ENCODE results near the gene ATF3. TPM values are rescaled to one million over a fixed set of nuclear protein-coding genes. Genes with fewer than 3 reads are reported as not detected.

The ATF3 gene
- total RNA-seq, 2 experiments from 2014 or later = 10.4 to 12.7 TPM

DNA sequence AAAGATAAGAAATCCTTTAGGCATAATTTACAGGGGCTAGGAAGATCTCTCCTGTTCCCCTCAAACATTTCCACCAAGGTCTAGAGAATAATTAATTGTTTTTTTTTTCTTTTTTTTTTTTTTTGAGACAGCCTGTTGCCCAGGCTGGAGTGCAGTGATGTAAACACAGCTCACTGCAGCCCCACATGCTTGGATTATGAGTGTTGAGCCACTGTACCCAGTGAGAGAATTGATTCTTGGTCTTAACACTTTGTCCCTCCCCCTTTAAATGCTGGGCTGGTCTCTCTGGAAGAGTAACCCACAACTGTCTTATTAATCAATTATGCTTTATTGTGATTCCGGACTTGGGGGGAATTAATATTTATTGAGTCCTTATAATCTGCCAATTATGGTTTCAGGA lies 33.4 kb downstream of the ATF3 start:
- POLR2A ChIA-PET = no interaction called here
- TF ChIP-seq, protein P1, sequence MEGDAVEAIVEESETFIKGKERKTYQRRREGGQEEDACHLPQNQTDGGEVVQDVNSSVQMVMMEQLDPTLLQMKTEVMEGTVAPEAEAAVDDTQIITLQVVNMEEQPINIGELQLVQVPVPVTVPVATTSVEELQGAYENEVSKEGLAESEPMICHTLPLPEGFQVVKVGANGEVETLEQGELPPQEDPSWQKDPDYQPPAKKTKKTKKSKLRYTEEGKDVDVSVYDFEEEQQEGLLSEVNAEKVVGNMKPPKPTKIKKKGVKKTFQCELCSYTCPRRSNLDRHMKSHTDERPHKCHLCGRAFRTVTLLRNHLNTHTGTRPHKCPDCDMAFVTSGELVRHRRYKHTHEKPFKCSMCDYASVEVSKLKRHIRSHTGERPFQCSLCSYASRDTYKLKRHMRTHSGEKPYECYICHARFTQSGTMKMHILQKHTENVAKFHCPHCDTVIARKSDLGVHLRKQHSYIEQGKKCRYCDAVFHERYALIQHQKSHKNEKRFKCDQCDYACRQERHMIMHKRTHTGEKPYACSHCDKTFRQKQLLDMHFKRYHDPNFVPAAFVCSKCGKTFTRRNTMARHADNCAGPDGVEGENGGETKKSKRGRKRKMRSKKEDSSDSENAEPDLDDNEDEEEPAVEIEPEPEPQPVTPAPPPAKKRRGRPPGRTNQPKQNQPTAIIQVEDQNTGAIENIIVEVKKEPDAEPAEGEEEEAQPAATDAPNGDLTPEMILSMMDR (IDR thresholded peaks at IDR 0.05) = no peak
- intact Hi-C loops (cut with DNase I, micrococcal nuclease) = no loop called here
- peaks cover 5% of the 10 kb centered on the region for H3K27me3 Mint-ChIP-seq
- no peak for DNase-seq
- no peaks in the 10 kb centered on the region for H3K27me3 ChIP-seq (ENCODE audit: control insufficient read depth in 1 of 2, insufficient read depth in 2 of 2, low read length in 2 of 2)
- no peaks in the 10 kb centered on the region for H3K9me3 Mint-ChIP-seq
- H3K4me3 Mint-ChIP-seq = no peak overlapping the region
- no peaks in the 10 kb centered on the region for H3K36me3 ChIP-seq (ENCODE audit: insufficient read depth, low read length)
- no peaks in the 10 kb centered on the region for H3K36me3 Mint-ChIP-seq (ENCODE audit: low read depth)
- H3K4me1 ChIP-seq (ENCODE audit: insufficient read depth, low read length) = peaks cover 6% of the 10 kb centered on the region
- H3K4me1 Mint-ChIP-seq (ENCODE audit: low read depth) = peaks cover 1% of the 10 kb centered on the region
- CTCF ChIA-PET = interaction anchor here (1.0 to 1.4 kb wide), 2 partner anchors 23 to 33 kb away, joined by 3 to 5 read pairs; no protein-coding TSS in a partner anchor
- ATAC-seq (ENCODE audit: poor library complexity) = no peak
- H3K27ac Mint-ChIP-seq = no peak overlapping the region
- peaks cover 0 to 7% of the 10 kb centered on the region in 2 experiments for H3K9me3 ChIP-seq (ENCODE audit: control insufficient read depth in 1 of 2, insufficient read depth in 1 of 2, low read length in 2 of 2)
- no peak overlapping the region for H3K27ac ChIP-seq (ENCODE audit: low read depth in 1 of 2, low read length in 2 of 2)
- H3K4me3 ChIP-seq (ENCODE audit: low read length) = no peak overlapping the region

DNA sequence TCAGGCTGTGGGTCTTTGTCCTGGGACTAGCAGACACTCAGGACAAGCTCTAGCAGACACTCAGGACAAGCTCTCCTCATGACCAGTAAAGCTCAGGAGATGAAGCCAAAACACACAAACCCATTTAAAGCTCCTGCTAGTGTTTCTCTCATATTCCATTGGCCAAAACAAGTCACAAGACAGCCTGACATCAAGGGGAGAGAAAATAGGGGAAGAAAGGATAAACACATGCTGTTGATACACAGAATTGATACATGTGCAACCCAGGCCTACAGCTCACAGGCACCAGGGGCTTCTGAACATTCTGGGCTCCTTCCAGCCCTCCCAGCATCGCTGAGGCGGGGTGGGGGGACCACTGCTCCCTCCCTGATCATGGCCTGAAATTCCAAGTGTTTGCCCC lies 35.3 kb downstream of the ATF3 start:
- ChIA-PET POLR2A (no interaction called here), CTCF (interaction anchor here (1.7 kb wide), 1 partner anchor 21 kb away, joined by 5 read pairs; no protein-coding TSS in a partner anchor)
- H3K27ac Mint-ChIP-seq = no peak overlapping the region
- H3K4me3 ChIP-seq (ENCODE audit: low read length) = no peak overlapping the region
- H3K27ac ChIP-seq (ENCODE audit: low read depth in 1 of 2, low read length in 2 of 2) = no peak overlapping the region
- ATAC-seq (ENCODE audit: poor library complexity) (no peak), DNase-seq (no peak)
- H3K4me3 Mint-ChIP-seq = no peak overlapping the region
- H3K9me3 Mint-ChIP-seq = no peaks in the 10 kb centered on the region
- intact Hi-C loops (cut with DNase I, micrococcal nuclease) = no loop called here
- H3K36me3 Mint-ChIP-seq (ENCODE audit: low read depth) = no peaks in the 10 kb centered on the region
- no peaks in the 10 kb centered on the region for H3K27me3 ChIP-seq (ENCODE audit: control insufficient read depth in 1 of 2, insufficient read depth in 2 of 2, low read length in 2 of 2)
- no peaks in the 10 kb centered on the region for H3K36me3 ChIP-seq (ENCODE audit: insufficient read depth, low read length)
- TF ChIP-seq, protein P1 (IDR thresholded peaks at IDR 0.05) = no peak
- no peaks in the 10 kb centered on the region for H3K4me1 ChIP-seq (ENCODE audit: insufficient read depth, low read length)
- peaks cover 5% of the 10 kb centered on the region for H3K27me3 Mint-ChIP-seq
- no peaks in the 10 kb centered on the region for H3K4me1 Mint-ChIP-seq (ENCODE audit: low read depth)
- peaks cover 0 to 7% of the 10 kb centered on the region in 2 experiments for H3K9me3 ChIP-seq (ENCODE audit: control insufficient read depth in 1 of 2, insufficient read depth in 1 of 2, low read length in 2 of 2)

DNA sequence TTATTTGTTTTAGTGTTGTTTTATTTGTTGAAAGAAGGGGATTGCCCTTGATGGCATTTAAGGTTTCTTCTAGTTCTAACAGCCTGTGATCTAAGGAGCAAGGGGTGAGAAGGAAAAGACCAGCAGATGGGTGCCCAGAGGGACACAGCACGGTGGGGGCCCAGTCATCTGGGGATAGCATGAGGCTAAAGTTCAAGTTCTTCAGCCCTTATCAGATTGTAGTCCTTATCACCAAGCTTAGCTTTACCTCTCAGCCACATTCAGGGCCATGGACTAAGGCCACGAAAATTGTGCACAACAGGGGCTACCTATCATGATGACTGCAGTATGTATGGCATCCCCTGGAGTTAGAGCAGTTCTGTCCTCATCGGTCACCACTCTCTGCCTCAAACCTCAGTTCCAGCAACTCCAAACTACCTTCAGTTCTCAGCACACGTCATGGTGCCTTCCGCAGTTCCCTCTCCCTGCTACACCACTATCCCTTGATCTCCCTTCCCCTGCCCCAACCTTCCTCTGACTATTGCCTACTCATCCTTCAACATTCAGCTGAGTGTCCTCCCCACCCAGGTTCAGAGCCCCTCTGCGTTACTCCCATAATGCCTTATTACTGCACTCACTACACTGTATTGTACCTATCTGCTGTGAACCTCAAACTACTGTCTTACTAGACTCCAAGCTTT lies 36.4 kb downstream of the ATF3 start:
- ATAC-seq (ENCODE audit: poor library complexity) (no peak), DNase-seq (no peak)
- no peak overlapping the region for H3K4me3 Mint-ChIP-seq
- H3K27me3 Mint-ChIP-seq = peaks cover 5% of the 10 kb centered on the region
- ChIA-PET CTCF (interaction anchor here (1.7 kb wide), 1 partner anchor 20 kb away, joined by 5 read pairs; no protein-coding TSS in a partner anchor), POLR2A (no interaction called here)
- H3K4me1 Mint-ChIP-seq (ENCODE audit: low read depth) = no peaks in the 10 kb centered on the region
- Histone ChIP-seq H3K36me3 (ENCODE audit: insufficient read depth, low read length) (no peaks in the 10 kb centered on the region), H3K27ac (ENCODE audit: low read depth in 1 of 2, low read length in 2 of 2) (no peak overlapping the region), H3K9me3 (ENCODE audit: control insufficient read depth in 1 of 2, insufficient read depth in 1 of 2, low read length in 2 of 2) (peaks cover 0 to 7% of the 10 kb centered on the region in 2 experiments), H3K4me1 (ENCODE audit: insufficient read depth, low read length) (no peaks in the 10 kb centered on the region), H3K27me3 (ENCODE audit: control insufficient read depth in 1 of 2, insufficient read depth in 2 of 2, low read length in 2 of 2) (no peaks in the 10 kb centered on the region), H3K4me3 (ENCODE audit: low read length) (no peak overlapping the region)
- no peak overlapping the region for H3K27ac Mint-ChIP-seq
- no peaks in the 10 kb centered on the region for H3K9me3 Mint-ChIP-seq
- TF ChIP-seq, protein P1 (IDR thresholded peaks at IDR 0.05) = no peak
- H3K36me3 Mint-ChIP-seq (ENCODE audit: low read depth) = no peaks in the 10 kb centered on the region
- intact Hi-C loops (cut with DNase I, micrococcal nuclease) = no loop called here

Data from CD4-positive, alpha-beta T cell (primary cell).